ENCODE measurements around the gene TARS1.

DNA sequence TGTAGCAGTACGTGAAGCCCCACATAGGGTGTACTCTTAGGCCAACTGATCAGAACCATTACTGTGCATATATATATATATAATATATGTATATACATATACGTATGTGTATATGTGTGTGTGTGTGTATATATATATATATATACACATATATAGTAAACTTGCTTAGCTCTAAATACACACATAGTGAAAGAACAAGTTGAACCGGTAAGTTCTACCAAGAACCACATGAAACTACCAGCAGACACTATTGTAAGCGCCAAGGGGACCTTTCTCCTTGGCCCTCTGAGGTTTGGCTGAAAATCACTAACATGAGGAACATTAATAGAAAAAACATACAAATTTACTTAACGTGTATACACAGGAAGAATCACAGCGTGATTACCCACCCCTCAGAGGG, 1.8 kb upstream of the TARS1 start:
- TF ChIP-seq, protein P1, sequence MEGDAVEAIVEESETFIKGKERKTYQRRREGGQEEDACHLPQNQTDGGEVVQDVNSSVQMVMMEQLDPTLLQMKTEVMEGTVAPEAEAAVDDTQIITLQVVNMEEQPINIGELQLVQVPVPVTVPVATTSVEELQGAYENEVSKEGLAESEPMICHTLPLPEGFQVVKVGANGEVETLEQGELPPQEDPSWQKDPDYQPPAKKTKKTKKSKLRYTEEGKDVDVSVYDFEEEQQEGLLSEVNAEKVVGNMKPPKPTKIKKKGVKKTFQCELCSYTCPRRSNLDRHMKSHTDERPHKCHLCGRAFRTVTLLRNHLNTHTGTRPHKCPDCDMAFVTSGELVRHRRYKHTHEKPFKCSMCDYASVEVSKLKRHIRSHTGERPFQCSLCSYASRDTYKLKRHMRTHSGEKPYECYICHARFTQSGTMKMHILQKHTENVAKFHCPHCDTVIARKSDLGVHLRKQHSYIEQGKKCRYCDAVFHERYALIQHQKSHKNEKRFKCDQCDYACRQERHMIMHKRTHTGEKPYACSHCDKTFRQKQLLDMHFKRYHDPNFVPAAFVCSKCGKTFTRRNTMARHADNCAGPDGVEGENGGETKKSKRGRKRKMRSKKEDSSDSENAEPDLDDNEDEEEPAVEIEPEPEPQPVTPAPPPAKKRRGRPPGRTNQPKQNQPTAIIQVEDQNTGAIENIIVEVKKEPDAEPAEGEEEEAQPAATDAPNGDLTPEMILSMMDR (IDR thresholded peaks at IDR 0.05), result no peak
- no peak for TF ChIP-seq POLR2A (IDR thresholded peaks at IDR 0.05)

All from adrenal gland (tissue), 5 donors.